HG03432 (cell line): ENCODE results near the gene LLPH.

Experiments
- ATAC-seq: cut with Tn5 transposase; IDR thresholded peaks from one replicate; pipeline ENCODE4 v1.9.1; 2021; ENCODE audit warnings: mild to moderate bottlenecking, moderate library complexity; ENCODE audit not compliant: unreplicated experiment

LLPH gene

DNA sequence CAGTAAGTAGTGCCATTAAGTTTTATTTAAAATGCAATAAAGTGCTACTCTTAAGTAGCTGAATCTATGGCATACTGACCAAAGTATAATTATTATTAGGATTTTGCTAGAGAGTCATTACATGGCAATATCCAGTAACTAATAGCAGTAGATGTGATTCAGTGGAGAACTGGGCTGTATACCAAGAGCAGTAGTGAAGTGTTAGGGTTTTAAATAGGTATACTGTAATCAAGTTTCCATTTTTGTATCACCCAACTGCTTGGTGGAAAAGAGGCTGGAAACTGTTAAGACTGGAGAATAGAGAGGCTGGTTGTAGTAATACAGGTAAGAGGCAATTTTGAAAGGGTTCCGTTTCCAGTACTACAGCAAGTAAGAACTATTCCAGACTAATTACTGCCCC is 13.3 kb upstream of the LLPH start:
- ATAC-seq, result no peak

DNA sequence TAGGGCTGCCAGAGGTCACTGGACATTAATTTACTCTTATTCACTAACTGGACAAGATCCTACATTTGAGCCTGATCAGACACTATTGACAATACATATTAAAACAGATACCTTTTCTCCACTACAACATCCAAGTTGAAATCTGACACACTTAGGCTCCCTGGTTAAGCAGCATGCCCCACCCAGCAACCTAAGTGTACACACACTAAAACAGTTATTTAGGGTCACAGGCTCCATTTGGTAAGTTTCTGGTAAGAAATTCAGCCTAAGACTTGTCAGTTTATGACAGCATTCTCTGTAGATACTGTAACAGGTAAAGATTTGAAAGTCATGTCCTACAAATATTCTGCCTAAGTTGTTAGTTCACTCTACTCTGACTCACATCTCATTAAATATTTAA is 12.3 kb upstream of the LLPH start:
- ATAC-seq, result no peak

DNA sequence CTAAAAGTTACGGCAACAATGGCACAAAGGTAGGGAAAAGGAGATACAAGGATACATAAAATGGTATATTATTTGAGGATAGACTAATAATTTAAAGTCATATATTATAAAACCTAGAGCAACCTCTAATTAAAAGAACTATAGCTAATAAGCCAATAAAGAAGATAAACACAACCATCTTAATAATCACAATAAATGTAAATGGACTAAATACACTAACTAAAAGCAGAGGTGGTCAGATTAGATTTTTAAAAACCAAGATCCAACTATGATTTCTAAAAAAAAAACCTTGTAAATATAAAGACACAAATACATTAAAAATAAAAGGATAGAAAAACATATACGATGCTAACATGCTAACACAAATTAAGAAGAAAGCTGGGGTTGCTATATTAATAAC is 10.7 kb upstream of the LLPH start:
- ATAC-seq, result no peak

GRCh38 chr12:66140731-66141130 is 10.2 kb upstream of the LLPH start:
- ATAC-seq, result no peak

DNA sequence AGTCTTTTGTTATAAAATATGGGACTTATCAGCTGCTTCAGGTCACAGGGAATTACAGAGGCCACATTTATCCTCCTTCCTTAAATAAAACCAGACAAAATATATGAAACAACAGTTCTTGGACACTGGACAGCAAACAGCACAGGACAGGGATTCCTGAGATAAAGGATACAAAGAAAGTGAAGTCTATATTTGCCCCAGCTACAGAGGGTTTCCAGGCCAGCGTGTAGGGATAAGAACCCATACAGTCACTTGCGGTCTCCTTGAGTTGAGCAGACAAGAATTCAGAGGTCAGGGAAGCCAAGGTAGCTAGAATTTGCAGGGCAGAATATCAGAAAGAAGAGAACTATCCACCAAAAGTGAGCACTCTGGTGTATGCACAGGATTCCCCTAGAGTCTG is 8.8 kb upstream of the LLPH start:
- ATAC-seq, result no peak

DNA sequence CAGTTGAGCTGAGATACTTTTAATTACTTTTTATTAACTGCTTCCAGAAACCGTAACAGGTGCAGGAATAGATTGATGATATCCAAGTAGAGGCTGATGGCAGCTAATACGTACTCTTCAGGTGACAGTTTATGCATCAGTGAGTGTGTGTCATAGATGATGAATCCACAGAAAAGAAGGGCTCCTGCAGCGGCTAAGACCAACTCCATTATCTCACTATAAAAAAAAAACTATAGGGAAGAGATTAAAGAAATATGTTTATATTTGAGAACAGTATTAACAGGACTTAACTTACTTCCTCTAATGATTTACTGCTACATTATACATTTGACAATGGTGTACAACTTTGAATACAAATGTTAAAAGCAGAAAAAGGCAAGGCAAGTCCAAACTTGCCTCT is 7.4 kb upstream of the LLPH start:
- ATAC-seq, result no peak

GRCh38 chr12:66132408-66132807 is 1.9 kb upstream of the LLPH start:
- no peak for ATAC-seq

- no peak for ATAC-seq
Observed at GRCh38 chr12:66131067-66131688, 628 bp upstream of the LLPH start.

- ATAC-seq, result peak; percentile 6
Observed at GRCh38 chr12:66129934-66130266, 650 bp downstream of the LLPH start.

GRCh38 chr12:66127650-66128049 is 2.9 kb downstream of the LLPH start:
- ATAC-seq, result no peak

- no peak for ATAC-seq
Observed at GRCh38 chr12:66120477-66120876, 10.1 kb downstream of the LLPH start.

DNA sequence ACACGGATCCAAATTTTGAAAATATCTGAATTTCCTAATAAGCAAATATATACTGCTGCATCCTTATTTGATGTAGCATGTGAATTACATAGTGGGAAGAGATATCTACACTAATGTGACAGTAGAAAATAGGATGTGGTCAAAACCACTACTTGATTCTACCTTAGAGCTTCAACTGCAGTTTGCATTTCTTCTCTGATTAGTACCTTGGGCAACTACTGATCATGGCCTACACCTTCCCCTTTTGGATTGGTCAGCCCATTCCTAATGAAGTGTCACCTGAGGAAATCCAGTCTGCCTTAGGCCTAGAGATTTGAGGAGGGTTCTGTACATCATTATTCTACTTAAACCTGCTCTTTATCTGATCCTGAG is 10.7 kb downstream of the LLPH start:
- peak; percentile 68 for ATAC-seq

DNA sequence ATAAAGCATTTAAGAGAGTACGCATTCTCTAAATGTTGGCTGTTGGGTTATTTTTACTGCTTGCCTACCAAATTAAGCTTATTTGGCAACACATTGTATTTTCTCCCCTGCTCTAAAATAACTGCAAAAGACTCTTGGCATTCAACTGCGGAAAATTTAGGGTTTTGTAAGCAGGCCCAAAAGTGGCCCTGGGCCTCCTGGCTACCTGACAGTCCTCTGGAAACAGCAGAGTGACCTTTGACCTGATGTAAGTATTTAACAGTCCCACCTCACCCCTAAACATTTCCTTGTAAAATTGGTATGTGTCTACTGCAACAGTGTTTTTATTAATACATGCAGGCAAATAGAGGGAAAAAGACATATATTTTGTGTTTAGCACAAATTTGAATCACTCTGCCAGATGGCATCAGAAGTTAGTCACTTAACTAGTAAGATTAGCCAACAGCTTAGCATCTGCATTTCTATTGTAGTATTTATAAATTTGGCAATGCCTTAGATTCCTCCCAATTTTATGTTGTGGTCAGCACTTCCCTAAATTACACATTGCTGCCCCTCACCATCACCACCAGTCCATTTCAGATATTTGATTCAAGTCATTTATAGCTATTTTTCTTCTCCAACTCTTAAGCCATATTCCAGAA is 11.2 kb downstream of the LLPH start:
- ATAC-seq, result no peak

DNA sequence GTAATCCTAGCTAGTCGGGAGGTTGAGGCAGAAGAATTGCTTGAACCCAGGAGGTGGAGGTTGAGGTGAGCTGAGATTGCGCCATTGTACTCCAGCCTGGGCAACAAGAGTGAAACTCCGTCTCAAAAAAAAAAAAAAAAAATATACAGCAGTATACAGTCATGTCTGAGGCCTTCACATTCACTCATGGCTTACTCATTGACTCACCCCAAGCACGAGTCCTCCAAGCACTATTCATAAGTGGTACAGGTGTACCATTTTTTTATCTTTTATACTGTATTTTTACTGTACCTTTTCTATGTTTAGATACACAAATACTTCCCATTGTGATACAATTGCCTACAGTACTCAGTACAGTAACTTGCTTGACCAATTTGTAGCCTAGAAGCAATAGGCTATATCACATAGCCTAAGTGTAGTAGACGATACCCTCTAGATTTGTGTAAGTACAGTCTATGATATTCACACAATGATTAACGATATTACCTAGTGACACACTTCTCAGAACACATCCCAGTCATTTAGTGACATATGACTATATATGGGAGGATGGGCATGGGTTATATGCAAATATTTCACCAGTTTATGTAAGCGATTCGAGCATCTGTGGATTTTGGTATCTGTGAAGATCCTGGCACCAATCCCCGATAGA is 12.2 kb downstream of the LLPH start:
- no peak for ATAC-seq

GRCh38 chr12:66117242-66117641 is 13.3 kb downstream of the LLPH start:
- ATAC-seq, result no peak

GRCh38 chr12:66115071-66115600 is 15.4 kb downstream of the LLPH start:
- ATAC-seq, result no peak

GRCh38 chr12:66113471-66113870 is 17.1 kb downstream of the LLPH start:
- no peak for ATAC-seq

DNA sequence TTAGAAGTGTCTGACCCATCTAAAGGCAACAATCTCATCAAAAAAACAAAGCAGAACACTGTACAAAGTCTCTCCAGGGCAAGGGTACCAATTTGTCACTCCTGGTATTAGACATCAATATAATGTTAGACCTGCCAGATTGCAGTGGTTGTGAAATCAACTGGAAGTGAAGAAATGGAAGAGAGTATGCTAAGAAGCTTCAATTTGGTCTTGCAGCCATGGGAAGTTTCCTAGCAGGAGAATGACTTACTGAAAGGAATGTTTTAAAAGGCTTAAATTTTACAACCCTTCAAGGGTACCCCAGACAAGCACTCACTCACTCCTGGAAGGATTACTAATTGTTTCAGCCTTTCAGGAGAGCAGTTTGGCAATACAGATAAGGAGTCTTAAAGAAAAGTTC is 18.9 kb downstream of the LLPH start:
- no peak for ATAC-seq

DNA sequence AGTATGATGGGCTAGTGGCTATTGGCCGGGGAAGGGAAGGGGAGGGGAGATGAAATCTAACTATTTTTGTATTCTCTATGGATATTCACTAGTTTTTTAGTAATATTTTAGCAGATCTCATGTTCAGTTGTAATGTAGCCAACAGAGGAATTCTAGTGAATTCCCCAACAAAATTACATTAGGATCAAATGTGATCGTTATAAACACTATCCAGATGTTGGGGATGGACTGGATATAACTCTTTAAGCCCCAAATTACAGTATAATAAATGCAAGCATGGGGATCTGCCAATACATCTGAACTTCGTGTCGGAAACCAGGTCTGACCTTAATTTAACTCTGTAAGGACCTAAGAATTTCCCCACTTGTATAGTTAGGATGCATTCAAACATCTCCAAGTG is 21.5 kb downstream of the LLPH start:
- ATAC-seq, result no peak

- no peak for ATAC-seq
Observed at GRCh38 chr12:66108386-66108785, 22.2 kb downstream of the LLPH start.

GRCh38 chr12:66107451-66107915 is 23.1 kb downstream of the LLPH start:
- ATAC-seq, result peak; percentile 92
